LHCN-M2 (cell line): Measurements from ENCODE around the gene ZNF613. TPM values are rescaled to one million over a fixed set of nuclear protein-coding genes. Genes with fewer than 3 reads are reported as not detected.
"Not testable (repeated sequence)": the region's sequence is repeated elsewhere in the genome, so short reads cannot be mapped to it uniquely, and the experiment has no call there.

Experiments used
- DNase-seq: peaks from one replicate; pipeline ENCODE4 v3.0.0-alpha.2; 2012; ENCODE audit warnings: low read depth
- total RNA-seq: library from RNA; depleted of rRNA; stranded (reverse); fragments of >200 nt; gene quantifications from 2 replicates; pipeline ENCODE4 v1.2.3, GENCODE V29; 2014

Gene ZNF613
- total RNA-seq, 1 experiment from 2014 or later: 6.6 TPM

DNA sequence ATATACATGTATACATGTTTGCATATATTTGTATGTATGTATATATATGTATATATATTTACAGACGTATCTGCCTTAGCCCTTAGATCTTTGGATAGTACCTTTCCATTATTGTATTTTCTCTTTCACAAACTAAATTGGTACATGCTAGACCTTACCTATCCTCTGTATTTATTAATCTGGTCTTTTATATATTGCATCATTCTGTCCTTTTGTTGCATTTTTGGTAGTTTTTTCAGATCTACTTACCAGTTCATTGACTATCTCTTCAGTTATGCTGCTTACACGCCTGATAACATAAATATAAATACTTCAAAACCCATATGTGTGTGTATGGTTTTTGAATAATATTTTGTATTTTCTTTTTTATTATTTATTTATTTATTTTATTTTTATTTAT is 11.7 kb downstream of the ZNF613 start:
- no peak for DNase-seq

DNA sequence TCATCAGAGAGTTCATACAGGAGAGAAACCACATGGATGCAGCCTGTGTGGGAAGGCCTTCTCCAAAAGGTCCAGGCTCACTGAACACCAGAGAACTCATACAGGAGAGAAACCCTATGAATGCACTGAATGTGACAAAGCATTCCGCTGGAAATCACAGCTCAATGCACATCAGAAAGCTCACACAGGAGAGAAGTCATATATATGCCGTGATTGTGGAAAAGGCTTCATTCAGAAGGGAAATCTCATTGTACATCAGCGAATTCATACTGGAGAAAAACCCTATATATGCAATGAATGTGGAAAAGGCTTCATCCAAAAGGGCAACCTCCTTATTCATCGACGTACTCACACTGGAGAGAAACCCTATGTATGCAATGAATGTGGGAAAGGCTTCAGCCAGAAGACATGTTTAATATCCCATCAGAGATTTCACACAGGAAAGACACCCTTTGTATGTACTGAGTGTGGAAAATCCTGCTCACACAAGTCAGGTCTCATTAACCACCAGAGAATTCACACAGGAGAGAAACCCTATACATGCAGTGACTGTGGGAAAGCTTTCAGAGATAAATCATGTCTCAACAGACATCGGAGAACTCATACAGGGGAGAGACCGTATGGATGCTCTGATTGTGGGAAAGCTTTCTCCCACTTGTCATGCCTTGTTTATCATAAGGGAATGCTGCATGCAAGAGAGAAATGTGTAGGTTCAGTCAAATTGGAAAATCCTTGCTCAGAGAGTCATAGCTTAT is 17.7 kb downstream of the ZNF613 start:
- DNase-seq: peak; percentile 10

DNA sequence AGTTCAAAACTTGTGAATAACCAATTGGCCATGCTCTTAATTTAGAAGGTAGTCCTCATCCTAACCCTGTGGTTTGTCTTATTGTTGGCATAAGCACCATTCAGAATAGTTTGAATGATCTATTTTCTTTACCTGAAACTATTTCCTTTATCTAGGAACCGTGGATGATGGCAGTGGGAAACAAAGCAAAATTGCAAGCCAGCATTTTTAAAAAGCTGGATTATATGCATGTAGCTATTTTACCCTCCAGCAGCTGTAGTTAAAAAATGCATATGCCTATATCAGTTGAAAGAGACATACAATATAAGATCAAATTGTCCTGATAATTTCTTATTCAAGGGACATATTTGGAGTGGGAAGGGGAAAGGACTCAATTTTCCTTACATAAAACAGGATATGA is 19.3 kb downstream of the ZNF613 start:
- DNase-seq: no peak

- DNase-seq: no peak
These were observed 21.7 kb downstream of the ZNF613 start for GRCh38 chr19:51948975-51949374.

GRCh38 chr19:51957846-51958245 is 30.6 kb downstream of the ZNF613 start:
- not testable (repeated sequence) for DNase-seq

DNA sequence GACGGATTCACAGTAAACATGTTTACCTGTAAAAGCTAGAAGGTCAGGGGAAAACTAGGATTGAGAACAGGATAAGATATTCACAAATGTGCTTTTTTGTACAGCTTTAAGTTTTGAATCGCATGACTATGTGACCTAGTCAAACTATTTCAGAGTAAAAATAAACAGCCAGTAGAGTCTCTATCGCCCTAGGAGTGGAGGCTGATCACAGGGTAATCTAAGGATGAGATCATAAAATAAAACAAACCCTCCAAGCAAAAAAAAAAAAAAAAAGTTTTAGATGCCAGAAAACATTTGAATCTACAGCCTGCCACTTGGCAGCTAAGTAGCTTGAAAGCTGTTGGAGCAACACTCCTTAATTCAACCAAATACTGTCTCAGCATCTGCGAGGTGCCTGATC is 32.5 kb downstream of the ZNF613 start:
- no peak for DNase-seq

- DNase-seq: not testable (repeated sequence)
These were observed 33.5 kb downstream of the ZNF613 start for GRCh38 chr19:51960621-51961233.

GRCh38 chr19:51965583-51965982 is 38.3 kb downstream of the ZNF613 start:
- no peak for DNase-seq

DNA sequence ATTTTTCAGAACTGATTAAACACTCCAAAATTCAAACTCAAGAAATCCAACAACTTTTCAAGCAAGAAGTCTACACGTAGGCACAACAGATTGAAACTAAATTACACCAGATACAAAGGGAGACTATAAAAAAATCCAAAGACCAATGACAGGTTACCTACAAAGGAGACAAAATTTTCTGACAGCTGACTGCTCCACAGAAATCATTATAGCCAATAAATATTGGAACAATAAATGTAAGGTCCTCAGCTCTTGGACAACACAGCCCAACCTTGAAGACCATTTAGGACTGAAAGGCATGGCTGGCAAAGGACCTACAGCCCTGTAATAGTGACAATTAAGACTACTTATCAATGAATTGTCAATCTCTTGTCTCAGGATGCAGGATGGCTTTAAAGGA is 43.4 kb downstream of the ZNF613 start:
- DNase-seq: no peak

- DNase-seq: peak; percentile 30
These were observed 44.4 kb downstream of the ZNF613 start for GRCh38 chr19:51971624-51972023.

- DNase-seq: not testable (repeated sequence)
These were observed 48.5 kb downstream of the ZNF613 start for GRCh38 chr19:51975787-51976186.

DNA sequence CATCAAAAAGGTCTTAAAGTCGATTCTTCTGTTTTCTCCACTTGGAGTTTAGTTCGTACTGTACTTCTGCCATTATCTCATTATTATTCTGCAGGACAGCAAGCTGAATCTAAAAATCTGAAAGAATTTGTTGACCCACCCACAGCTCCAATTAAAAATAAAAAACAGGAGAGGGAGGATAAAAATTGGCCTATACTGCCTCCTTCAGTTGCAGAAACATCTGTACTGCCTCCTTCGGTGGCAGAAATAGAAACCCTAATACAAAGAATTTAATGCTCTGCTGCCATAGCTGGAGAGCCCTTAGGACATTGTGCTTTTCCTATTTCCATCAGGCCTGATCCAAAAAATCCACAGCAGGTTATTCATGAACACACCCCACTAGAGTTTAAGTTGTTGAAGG is 49.6 kb downstream of the ZNF613 start:
- DNase-seq: no peak

GRCh38 chr19:51977346-51977745 is 50.1 kb downstream of the ZNF613 start:
- no peak for DNase-seq

- no peak for DNase-seq
These were observed 51.6 kb downstream of the ZNF613 start for GRCh38 chr19:51978882-51979281.

- DNase-seq: peak; percentile 15
These were observed 53.0 kb downstream of the ZNF613 start for GRCh38 chr19:51980116-51980736.

DNA sequence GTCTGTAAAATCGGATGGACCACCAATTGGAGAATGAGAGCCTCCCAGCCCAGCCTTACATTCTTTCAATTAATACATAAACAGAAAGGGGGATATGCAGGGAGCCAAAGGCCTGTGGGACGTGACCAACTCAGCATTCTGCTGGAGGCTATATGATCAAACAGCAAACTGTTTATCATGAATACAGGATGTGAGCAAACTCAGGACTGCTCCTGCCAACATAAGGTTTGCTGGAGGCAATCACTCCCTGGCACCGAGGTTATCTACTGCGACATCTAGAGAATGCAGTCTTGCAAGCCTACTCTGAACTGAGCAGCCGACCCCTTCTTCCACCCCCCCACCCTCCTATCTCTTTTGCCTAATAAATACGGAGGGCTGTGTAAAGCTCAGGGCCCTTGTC is 53.7 kb downstream of the ZNF613 start:
- DNase-seq: not testable (repeated sequence)

GRCh38 chr19:51983361-51983760 is 56.1 kb downstream of the ZNF613 start:
- no peak for DNase-seq

GRCh38 chr19:51986309-51987291 is 59.3 kb downstream of the ZNF613 start, which contains the start of gene ZNF350:
ZNF350 (minus strand) TSS chr19:51986840; CDS start chr19:51974360, 12,480 bp downstream.
- peak; percentile 94 for DNase-seq

DNA sequence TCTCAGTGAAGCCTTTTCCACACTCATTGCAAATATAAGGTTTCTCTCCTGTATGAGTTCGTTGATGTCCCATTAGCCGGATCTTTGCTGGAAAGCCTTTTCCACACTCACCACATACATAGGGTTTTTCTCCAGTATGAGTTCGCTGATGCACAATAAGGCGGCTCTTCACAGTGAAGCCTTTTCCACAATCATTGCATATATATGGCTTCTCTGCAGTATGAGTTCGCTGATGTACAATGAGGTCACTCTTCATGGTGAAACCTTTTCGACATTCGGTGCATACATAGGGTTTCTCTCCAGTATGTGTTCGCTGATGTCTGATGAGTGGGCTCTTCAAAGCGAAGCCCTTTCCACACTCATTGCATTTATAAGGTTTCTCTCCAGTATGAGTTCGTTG is 66.2 kb downstream of the ZNF613 start:
- no peak for DNase-seq

GRCh38 chr19:51994048-51994644 is 66.9 kb downstream of the ZNF613 start:
- no peak for DNase-seq
